Coronary artery (tissue), 2 donors: ENCODE measurements around the gene GRM1.

ENCODE experiments used
- DNase-seq: peaks from one replicate; pipeline ENCODE4 v3.0.0-alpha.2; 2017; ENCODE audit warnings: low spot score
- H3K27ac ChIP-seq, 2 donors: fragments of 200-600 bp; sonication (generic); one replicate each; pipeline ENCODE4 v1.5.1; 2016 to 2019
- H3K4me3 ChIP-seq: fragments of 200-600 bp; sonication (generic); 2 replicates; pipeline ENCODE4 v1.5.1; 2016; ENCODE audit warnings: mild to moderate bottlenecking, moderate library complexity
- CTCF ChIP-seq: fragments of 200-600 bp; sonication (generic); IDR thresholded peaks from one replicate; pipeline ENCODE4 v1.5.1; 2019; ENCODE audit warnings: antibody characterized with exemption

Gene GRM1

GRCh38 chr6:146290589-146290901, 261.7 kb downstream of the GRM1 start:
- no peak for TF ChIP-seq CTCF
- no peak for DNase-seq
- no peak overlapping the region for H3K4me3 ChIP-seq
- no peak overlapping the region for H3K27ac ChIP-seq

- DNase-seq = no peak
- Histone ChIP-seq H3K4me3 (no peak overlapping the region), H3K27ac (no peak overlapping the region)
- no peak for TF ChIP-seq CTCF
These were observed 263.6 kb downstream of the GRM1 start for GRCh38 chr6:146292506-146292905.

- no peak for DNase-seq
- H3K27ac ChIP-seq = no peak overlapping the region
- H3K4me3 ChIP-seq = no peak overlapping the region
- TF ChIP-seq CTCF = no peak
These were observed 266.8 kb downstream of the GRM1 start for GRCh38 chr6:146295695-146296094.

GRCh38 chr6:146297815-146298214, 269.0 kb downstream of the GRM1 start:
- Histone ChIP-seq H3K27ac (no peak overlapping the region), H3K4me3 (no peak overlapping the region)
- no peak for TF ChIP-seq CTCF
- DNase-seq = no peak

- DNase-seq = no peak
- no peak for TF ChIP-seq CTCF
- Histone ChIP-seq H3K4me3 (no peak overlapping the region), H3K27ac (no peak overlapping the region)
These were observed 271.7 kb downstream of the GRM1 start for GRCh38 chr6:146300521-146300920.

- TF ChIP-seq CTCF = no peak
- no peak for DNase-seq
These were observed 272.9 kb downstream of the GRM1 start for GRCh38 chr6:146301764-146302163.

GRCh38 chr6:146302994-146303393, 274.1 kb downstream of the GRM1 start:
- DNase-seq = no peak
- Histone ChIP-seq H3K4me3 (no peak overlapping the region), H3K27ac (no peak overlapping the region)
- no peak for TF ChIP-seq CTCF

More at GRCh38 chr6:146301764-146302163, 272.9 kb downstream of the GRM1 start:
- Histone ChIP-seq H3K27ac (no peak overlapping the region), H3K4me3 (no peak overlapping the region)
